GM12878 (cell line): ENCODE results near the gene GPR39. TPM values are rescaled to one million over a fixed set of nuclear protein-coding genes. Genes with fewer than 3 reads are reported as not detected.

Experiments
- ATAC-seq: fragments of 200-7000 bp; cut with Tn5 transposase; 3 replicates; pipeline ENCODE4 v1.9.1; 2020; ENCODE audit warnings: mild to moderate bottlenecking, moderate library complexity
- BruUV-seq: library from RNA; stranded (reverse); fragments of 400-500 nt; replicated peaks from 2 replicates; lab custom pipeline; 2021; lab: Mats Ljungman, UMichigan
- CTCF ChIA-PET: fragments of 300-600 bp; sonication (Branson Sonifier 250); formaldehyde crosslinking; extraction: SDS; loops from one replicate; lab custom pipeline; 2021; ENCODE audit warnings: inconsistent platforms; lab: Yijun Ruan, JAX
- POLR2A ChIA-PET: fragments of 350-600 bp; formaldehyde crosslinking; extraction: SDS; loops from one replicate; lab custom pipeline; 2021; ENCODE audit warnings: inconsistent platforms; lab: Charles Lee
- RAD21 ChIA-PET: fragments of 300-600 bp; sonication (Branson Sonifier 250); formaldehyde crosslinking; loops from one replicate; lab custom pipeline; 2023; ENCODE audit warnings: antibody characterized with exemption; ENCODE audit not compliant: unreplicated experiment; lab: Charles Lee
- SMC1A ChIA-PET: fragments of 300-600 bp; sonication (Branson Sonifier 250); formaldehyde crosslinking; loops from one replicate; lab custom pipeline; 2023; ENCODE audit not compliant: unreplicated experiment, uncharacterized antibody; lab: Charles Lee
- DNase-seq: peaks from one replicate; pipeline ENCODE4 v3.0.0-alpha.2; 2011; ENCODE audit warnings: low read depth, low spot score
- FAIRE-seq: peaks from 3 replicates; lab custom pipeline; 2011; peaks lifted over from hg19 to GRCh38; lab: Jason Lieb, UNC
- H2AFZ ChIP-seq: 2 replicates; pipeline ENCODE4 v1.6.0; 2011; ENCODE audit warnings: low read depth, low read length, control low read depth; ENCODE audit not compliant: control insufficient read depth
- H3K27ac ChIP-seq: 2 replicates; pipeline ENCODE4 v1.5.1; 2011; ENCODE audit warnings: control low read depth; ENCODE audit not compliant: control insufficient read depth, insufficient read depth
- H3K27me3 ChIP-seq, 2 experiments: replicated peaks in 1 of 2; 2 replicates each; pipeline versions ENCODE4 v1.6.0 to v1.6.1; 2011; ENCODE audit warnings: low read length in 1 of 2; ENCODE audit not compliant: control insufficient read depth in 2 of 2, insufficient read depth in 2 of 2
- H3K36me3 ChIP-seq, 2 experiments: 2 replicates each; pipeline ENCODE4 v1.5.1; 2011; ENCODE audit warnings: low read length in 1 of 2; ENCODE audit not compliant: control insufficient read depth in 2 of 2, insufficient read depth in 2 of 2
- H3K4me1 ChIP-seq: 2 replicates; pipeline ENCODE4 v1.6.1; 2011; ENCODE audit warnings: mild to moderate bottlenecking, low read length, moderate library complexity, mixed read lengths; ENCODE audit not compliant: control insufficient read depth, insufficient read depth
- H3K4me2 ChIP-seq: 2 replicates; pipeline ENCODE4 v1.6.0; 2011; ENCODE audit warnings: control low read depth; ENCODE audit not compliant: control insufficient read depth, insufficient read depth
- H3K4me3 ChIP-seq: fragments of 200-600 bp; sonication (generic); 2 replicates; pipeline ENCODE4 v1.5.1; 2016
- H3K79me2 ChIP-seq: 2 replicates; pipeline ENCODE4 v1.6.0; 2011; ENCODE audit warnings: low read length; ENCODE audit not compliant: control insufficient read depth, insufficient read depth
- H3K9ac ChIP-seq: 2 replicates; pipeline ENCODE4 v1.8.0; 2011; ENCODE audit warnings: low read length, control low read depth, mixed read lengths; ENCODE audit not compliant: control insufficient read depth, insufficient read depth
- H3K9me3 ChIP-seq: replicated peaks from 3 replicates; pipeline ENCODE4 v1.5.1; 2011; ENCODE audit warnings: mild to moderate bottlenecking, low read length; ENCODE audit not compliant: control insufficient read depth, insufficient read depth
- H4K20me1 ChIP-seq: 2 replicates; pipeline ENCODE4 v1.6.0; 2011; ENCODE audit not compliant: control insufficient read depth, insufficient read depth
- ASH2L ChIP-seq: fragments of 300-600, 200-600 bp; sonication (generic); IDR thresholded peaks from 2 replicates; pipeline ENCODE4 v1.6.1; 2017; ENCODE audit warnings: low read depth, mild to moderate bottlenecking, borderline replicate concordance
- BACH1 ChIP-seq: fragments of 450-650 bp; IDR thresholded peaks from 2 replicates; pipeline ENCODE4 v1.6.1; 2017; ENCODE audit warnings: mild to moderate bottlenecking, borderline replicate concordance
- FOS ChIP-seq: IDR thresholded peaks from 3 replicates; pipeline ENCODE4 v1.6.1; 2011; ENCODE audit warnings: borderline replicate concordance; ENCODE audit not compliant: insufficient read length; ENCODE audit errors: extremely low read depth
- KLF5 ChIP-seq: fragments of 450-650 bp; IDR thresholded peaks from 2 replicates; pipeline ENCODE4 v1.6.1; 2014; ENCODE audit warnings: mild to moderate bottlenecking; ENCODE audit not compliant: partially characterized antibody
- MTA2 ChIP-seq: fragments of 450-650 bp; IDR thresholded peaks from 2 replicates; pipeline ENCODE4 v1.6.1; 2016; ENCODE audit warnings: low read depth, mild to moderate bottlenecking, moderate library complexity
- NBN ChIP-seq: fragments of 450-650 bp; IDR thresholded peaks from 2 replicates; pipeline ENCODE4 v1.6.1; 2016
- NFYB ChIP-seq: IDR thresholded peaks from 2 replicates; pipeline ENCODE4 v1.6.1; 2011; ENCODE audit warnings: low read depth, mild to moderate bottlenecking, low read length, improper control_type of control experiment, moderate library complexity; ENCODE audit not compliant: insufficient read depth
- PML ChIP-seq: IDR thresholded peaks from 2 replicates; pipeline ENCODE4 v1.6.1; 2012; ENCODE audit warnings: low read length, inconsistent platforms
- RAD21 ChIP-seq: IDR thresholded peaks from 2 replicates; pipeline ENCODE4 v1.6.1; 2011; ENCODE audit warnings: mild to moderate bottlenecking, low read depth, low read length, moderate library complexity; ENCODE audit not compliant: insufficient read depth
- SMAD5 ChIP-seq: IDR thresholded peaks from 2 replicates; pipeline ENCODE4 v1.6.1; 2016; ENCODE audit warnings: antibody characterized with exemption, low read depth
- WGBS: methylation state at CpG from one replicate; pipeline ENCODE4 v1.1.6; 2016; ENCODE audit warnings: low lambda C conversion rate; ENCODE audit not compliant: insufficient replicate concordance, insufficient coverage; ENCODE audit errors: missing lambda C conversion rate; 5-methylcytosine and 5-hydroxymethylcytosine counted together
- in situ Hi-C: fragments of 300-500 bp; cut with MboI; formaldehyde crosslinking; loops from 9 replicates; pipeline ENCODE4 v1.14.3; 2018; ENCODE audit warnings: mixed read lengths
- intact Hi-C: fragments of 100-400 bp; cut with micrococcal nuclease; formaldehyde crosslinking; loops from one replicate; pipeline ENCODE4 v1.14.2; 2022; ENCODE audit not compliant: unreplicated experiment
- polyA plus RNA-seq, 11 experiments: library from polyadenylated mRNA; depleted of rRNA in 4 of 11; unstranded in 6 of 11; stranded (reverse) in 5 of 11; fragments of >200 nt; fragmentation: Nextera tagmentation in 4 of 11; fragmentation: Illumina TruSeq in 1 of 11; extraction: Ambion mirVana in 4 of 11; extraction: Trizol in 1 of 11; gene quantifications; 1 replicate in 1 of 11; 2 replicates in 10 of 11; pipeline versions ENCODE4 v1.2.1 to v1.2.3, GENCODE V29; 2011 to 2016; ENCODE audit warnings: inconsistent platforms in 2 of 11, missing spikeins in 2 of 11, low read depth in 1 of 11
- total RNA-seq, 4 experiments: library from RNA; depleted of rRNA in 3 of 4; stranded (reverse); fragments of >200 nt in 3 of 4; fragmentation: Illumina TruSeq in 1 of 4; extraction: Trizol in 1 of 4; gene quantifications; 2 replicates each; pipeline versions ENCODE4 v1.2.1 to v1.2.3, GENCODE V29; 2013 to 2021
- TF ChIP-seq, protein P1 (sequence below): fragments of 450-650 bp; formaldehyde crosslinking; IDR thresholded peaks from 2 replicates; pipeline ENCODE4 v1.4.0; 2022; ENCODE audit warnings: mild to moderate bottlenecking, moderate library complexity

Gene GPR39
- total and polyA plus RNA-seq, 10 of the 15 experiments (the other 5 are each of a cell fraction or from before 2014, with no cell fraction given), result 0.05 to 0.23 TPM; not detected in 8

DNA sequence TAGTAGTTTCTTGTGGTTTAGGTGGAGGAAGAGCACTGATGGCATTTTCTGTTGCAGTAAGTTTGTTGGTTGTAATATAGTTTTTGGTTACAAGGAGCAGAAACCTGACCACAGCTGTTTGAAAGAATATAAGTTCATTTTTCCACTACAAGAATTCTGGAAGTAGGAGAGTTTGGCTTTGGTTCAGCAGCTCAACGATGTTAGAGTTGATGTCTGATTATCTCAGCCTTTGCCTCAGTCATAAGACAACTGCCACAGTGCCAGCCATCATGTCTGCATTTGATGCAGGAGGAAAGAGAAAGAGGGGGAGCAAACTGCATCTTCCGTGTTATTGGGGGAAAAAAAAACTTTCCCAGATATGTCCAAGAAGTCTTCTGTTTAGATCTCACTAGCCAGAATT lies 134.3 kb downstream of the GPR39 start (continued):
- TF ChIP-seq, protein P1, sequence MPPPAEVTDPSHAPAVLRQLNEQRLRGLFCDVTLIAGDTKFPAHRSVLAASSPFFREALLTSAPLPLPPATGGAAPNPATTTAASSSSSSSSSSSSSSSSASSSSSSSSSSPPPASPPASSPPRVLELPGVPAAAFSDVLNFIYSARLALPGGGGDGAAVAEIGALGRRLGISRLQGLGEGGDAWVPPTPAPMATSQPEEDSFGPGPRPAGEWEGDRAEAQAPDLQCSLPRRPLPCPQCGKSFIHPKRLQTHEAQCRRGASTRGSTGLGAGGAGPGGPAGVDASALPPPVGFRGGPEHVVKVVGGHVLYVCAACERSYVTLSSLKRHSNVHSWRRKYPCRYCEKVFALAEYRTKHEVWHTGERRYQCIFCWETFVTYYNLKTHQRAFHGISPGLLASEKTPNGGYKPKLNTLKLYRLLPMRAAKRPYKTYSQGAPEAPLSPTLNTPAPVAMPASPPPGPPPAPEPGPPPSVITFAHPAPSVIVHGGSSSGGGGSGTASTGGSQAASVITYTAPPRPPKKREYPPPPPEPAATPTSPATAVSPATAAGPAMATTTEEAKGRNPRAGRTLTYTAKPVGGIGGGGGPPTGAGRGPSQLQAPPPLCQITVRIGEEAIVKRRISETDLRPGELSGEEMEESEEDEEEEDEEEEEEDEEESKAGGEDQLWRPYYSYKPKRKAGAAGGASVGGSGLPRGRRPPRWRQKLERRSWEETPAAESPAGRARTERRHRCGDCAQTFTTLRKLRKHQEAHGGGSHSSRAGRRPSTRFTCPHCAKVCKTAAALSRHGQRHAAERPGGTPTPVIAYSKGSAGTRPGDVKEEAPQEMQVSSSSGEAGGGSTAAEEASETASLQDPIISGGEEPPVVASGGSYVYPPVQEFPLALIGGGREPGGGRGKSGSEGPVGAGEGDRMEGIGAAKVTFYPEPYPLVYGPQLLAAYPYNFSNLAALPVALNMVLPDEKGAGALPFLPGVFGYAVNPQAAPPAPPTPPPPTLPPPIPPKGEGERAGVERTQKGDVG (CRISPR knock-in tag), result no peak
- no peak for TF ChIP-seq ASH2L

DNA sequence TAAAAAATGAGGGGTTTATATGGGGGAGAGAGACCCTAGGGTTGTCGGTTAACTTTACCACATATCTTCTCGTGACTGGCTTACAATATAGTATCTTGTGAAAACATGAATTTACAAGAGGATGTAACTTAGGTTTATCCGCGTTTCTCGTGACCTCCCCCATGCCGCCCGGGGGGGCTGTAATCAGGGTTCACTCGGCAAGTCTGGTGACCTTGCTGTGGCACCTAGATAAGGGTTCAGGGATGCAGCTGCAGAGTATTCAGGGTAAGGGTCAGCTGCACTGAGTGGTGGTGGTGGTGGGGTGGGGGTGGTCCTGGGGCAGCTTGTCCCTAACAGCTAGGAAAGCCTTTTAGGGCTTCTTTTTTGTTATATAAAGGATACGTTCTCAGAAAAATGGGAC lies 141.1 kb downstream of the GPR39 start:
- ATAC-seq (no peak), DNase-seq (no peak), FAIRE-seq (no peak)
- H3K27ac ChIP-seq, result no peak overlapping the region
- RAD21 ChIA-PET, result no interaction called here
- no peak overlapping the region for H3K9ac ChIP-seq
- intact Hi-C loops, result no loop called here
- no peaks in the 10 kb centered on the region; a peak in 1 of 4 replicates for H3K27me3 ChIP-seq
- no peaks in the 10 kb centered on the region for H3K36me3 ChIP-seq
- no peaks in the 10 kb centered on the region for H4K20me1 ChIP-seq
- no peak overlapping the region for H3K4me3 ChIP-seq
- SMC1A ChIA-PET, result no interaction called here
- no peaks in the 10 kb centered on the region for H3K9me3 ChIP-seq
- TF ChIP-seq SMAD5 (no peak), MTA2 (no peak), KLF5 (no peak), PML (no peak), NBN (no peak), RAD21 (no peak), BACH1 (no peak), FOS (no peak), NFYB (no peak)
- TF ChIP-seq, protein P1 (CRISPR knock-in tag), result no peak
- TF ChIP-seq, all 136 proteins: peak for 0
- Histone ChIP-seq H3K4me2 (no peak overlapping the region), H3K4me1 (no peaks in the 10 kb centered on the region), H3K79me2 (no peaks in the 10 kb centered on the region), H2AFZ (no peak overlapping the region)
- POLR2A ChIA-PET, result no interaction called here
- 66% methylated on average over 9 of the region's 9 CpGs for WGBS
- BruUV-seq, result no TSS peak
- in situ Hi-C loops, result no loop called here
- CTCF ChIA-PET, result interaction anchor here (2.3 kb wide), 1 partner anchor 10 kb away, joined by 12 read pairs; no protein-coding TSS in a partner anchor
